ENCODE data around the gene ABCG2.

Gene ABCG2

DNA sequence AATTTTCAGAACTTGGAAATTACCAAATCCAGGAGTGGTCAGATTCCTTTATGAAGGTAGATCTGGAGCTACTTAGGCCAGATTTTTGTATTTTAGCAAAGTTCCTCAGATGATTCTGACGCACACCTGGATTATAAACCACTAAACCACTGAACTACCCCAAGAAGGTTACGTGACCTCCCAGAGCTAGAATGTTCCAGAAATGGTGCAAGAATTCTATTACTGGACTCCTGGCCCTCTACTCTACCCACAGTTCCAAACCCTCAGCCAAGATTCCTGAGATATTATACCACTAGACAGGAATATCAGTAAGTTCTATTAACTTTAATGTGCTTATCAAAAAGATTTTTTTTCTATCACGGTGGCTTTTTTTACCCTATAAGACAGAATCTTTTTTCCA is 67.1 kb downstream of the ABCG2 start:
- TF ChIP-seq CTCF (IDR thresholded peaks at IDR 0.05; ENCODE audit: extremely low read depth, insufficient read depth, missing control alignments) = no peak
- no peak for DNase-seq (ENCODE audit: low spot score)
- in situ Hi-C loops (cut with MboI; ENCODE audit: low pct_unique_long_range_greater_than_20kb, low sequenced_read_pairs, unreplicated experiment) = no loop called here

DNA sequence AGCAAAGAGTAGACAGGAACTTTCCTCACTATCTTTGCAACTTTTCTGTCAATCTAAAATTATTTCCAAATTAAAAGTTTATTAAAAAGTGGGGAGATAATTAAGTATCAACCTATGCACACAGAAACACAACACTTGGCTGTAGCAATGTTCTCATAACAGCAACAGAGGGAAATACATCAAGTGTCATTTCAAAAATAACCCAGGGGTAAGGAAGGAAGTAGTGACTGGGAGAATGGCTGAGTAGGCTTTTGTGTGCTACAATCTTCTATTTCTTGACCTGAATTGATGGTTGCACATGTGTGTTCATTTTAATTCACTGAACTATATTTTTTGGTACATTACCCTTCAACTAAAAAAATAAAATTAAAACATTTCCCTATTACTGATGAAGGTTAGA is 67.5 kb downstream of the ABCG2 start:
- no peak for TF ChIP-seq CTCF (IDR thresholded peaks at IDR 0.05; ENCODE audit: extremely low read depth, insufficient read depth, missing control alignments)
- DNase-seq (ENCODE audit: low spot score) = no peak
- in situ Hi-C loops (cut with MboI; ENCODE audit: low pct_unique_long_range_greater_than_20kb, low sequenced_read_pairs, unreplicated experiment) = no loop called here

DNA sequence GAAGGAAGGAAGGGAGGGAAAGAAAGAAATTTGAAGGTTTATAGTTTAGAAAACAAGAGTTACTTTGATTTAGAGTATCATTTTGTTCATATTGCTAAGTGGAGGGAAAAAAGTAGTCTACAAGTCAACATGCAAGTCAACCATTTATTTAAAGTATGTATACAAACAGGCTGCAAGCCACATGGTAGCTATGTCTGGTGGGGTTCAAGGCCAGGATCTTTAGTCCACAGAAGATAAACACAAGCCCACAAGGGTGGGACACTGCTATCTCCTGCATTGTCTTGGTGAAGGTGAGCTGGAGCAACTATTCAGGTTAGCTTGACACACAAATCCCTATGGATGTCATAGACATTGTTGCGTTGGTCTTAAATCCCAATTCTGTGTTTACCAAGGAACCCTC is 71.4 kb downstream of the ABCG2 start:
- no peak for DNase-seq (ENCODE audit: low spot score)
- in situ Hi-C loops (cut with MboI; ENCODE audit: low pct_unique_long_range_greater_than_20kb, low sequenced_read_pairs, unreplicated experiment) = no loop called here
- TF ChIP-seq CTCF (IDR thresholded peaks at IDR 0.05; ENCODE audit: extremely low read depth, insufficient read depth, missing control alignments) = no peak

DNA sequence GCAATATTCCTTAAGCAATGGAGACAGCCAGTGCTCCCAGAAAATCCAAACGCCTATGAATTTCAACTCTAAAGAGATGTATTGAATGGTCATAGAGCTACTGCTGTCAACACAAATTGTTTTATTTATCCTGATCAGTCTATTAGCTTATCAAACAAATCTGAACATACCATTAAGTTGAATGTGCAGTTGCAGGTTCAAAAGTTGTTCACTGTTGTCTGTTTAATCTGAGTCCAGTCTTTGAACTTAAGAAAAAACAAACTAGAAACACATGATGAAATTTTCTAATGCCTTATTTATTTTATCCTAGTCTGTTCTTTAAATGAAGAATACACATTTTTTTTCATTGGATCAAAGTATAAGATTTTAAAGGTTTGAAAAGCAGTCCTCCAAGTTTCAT is 77.8 kb downstream of the ABCG2 start:
- no peak for DNase-seq (ENCODE audit: low spot score)
- in situ Hi-C loops (cut with MboI; ENCODE audit: low pct_unique_long_range_greater_than_20kb, low sequenced_read_pairs, unreplicated experiment) = no loop called here

GRCh38 chr4:88078579-88078978 is 79.9 kb downstream of the ABCG2 start:
- in situ Hi-C loops (cut with MboI; ENCODE audit: low pct_unique_long_range_greater_than_20kb, low sequenced_read_pairs, unreplicated experiment) = no loop called here
- no peak for TF ChIP-seq CTCF (IDR thresholded peaks at IDR 0.05; ENCODE audit: extremely low read depth, insufficient read depth, missing control alignments)
- DNase-seq (ENCODE audit: low spot score) = no peak

More for the DNA sequence above, 77.8 kb downstream of the ABCG2 start:
- no peak for TF ChIP-seq CTCF (IDR thresholded peaks at IDR 0.05; ENCODE audit: extremely low read depth, insufficient read depth, missing control alignments)

GRCh38 chr4:88077911-88078524 is 80.4 kb downstream of the ABCG2 start:
- TF ChIP-seq CTCF (IDR thresholded peaks at IDR 0.05; ENCODE audit: extremely low read depth, insufficient read depth, missing control alignments) = no peak
- in situ Hi-C loops (cut with MboI; ENCODE audit: low pct_unique_long_range_greater_than_20kb, low sequenced_read_pairs, unreplicated experiment) = no loop called here
- no peak for DNase-seq (ENCODE audit: low spot score)

DNA sequence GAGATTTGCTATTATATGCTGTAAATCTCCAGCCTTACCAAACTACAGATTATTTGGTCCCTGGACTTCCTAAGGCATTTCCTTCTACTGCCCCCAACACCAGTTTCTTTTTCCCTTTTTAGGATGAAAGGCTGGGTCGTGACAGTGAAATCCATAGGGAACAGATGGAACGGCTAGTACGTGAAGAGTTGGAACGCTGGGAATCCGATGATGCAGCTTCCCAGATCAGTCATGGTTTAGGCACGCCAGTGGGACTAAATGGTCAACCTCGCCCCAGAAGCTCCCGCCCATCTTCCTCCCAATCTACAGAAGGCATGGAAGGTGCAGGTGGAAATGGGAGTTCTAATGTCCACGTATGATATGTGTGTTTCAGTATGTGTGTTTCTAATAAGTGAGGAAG is 83.1 kb downstream of the ABCG2 start:
- no peak for DNase-seq (ENCODE audit: low spot score)
- TF ChIP-seq CTCF (IDR thresholded peaks at IDR 0.05; ENCODE audit: extremely low read depth, insufficient read depth, missing control alignments) = no peak
- in situ Hi-C loops (cut with MboI; ENCODE audit: low pct_unique_long_range_greater_than_20kb, low sequenced_read_pairs, unreplicated experiment) = no loop called here

All from GM13977 (cell line).